H1 (cell line): ENCODE measurements around the gene RAB24.

ENCODE experiments used
- CHD1 ChIP-seq: IDR thresholded peaks from 2 replicates; pipeline ENCODE4 v1.6.1; 2012; ENCODE audit warnings: low read depth, low read length, improper control_type of control experiment
- CTCF ChIP-seq, 3 experiments: IDR thresholded peaks; 1 replicate in 2 of 3; 2 replicates in 1 of 3; pipeline versions ENCODE4 v1.5.1 to v1.6.1; 2011; ENCODE audit warnings: low read length in 3 of 3, mild to moderate bottlenecking in 3 of 3, inconsistent platforms in 2 of 3, low read depth in 1 of 3, moderate library complexity in 1 of 3; ENCODE audit not compliant: insufficient read depth in 1 of 3; ENCODE audit errors: control extremely low read depth in 1 of 3
- HDAC6 ChIP-seq: IDR thresholded peaks from one replicate; pipeline ENCODE4 v1.7.1; 2012; ENCODE audit warnings: low read depth, mild to moderate bottlenecking, inconsistent platforms, low read length, moderate library complexity

DNA sequence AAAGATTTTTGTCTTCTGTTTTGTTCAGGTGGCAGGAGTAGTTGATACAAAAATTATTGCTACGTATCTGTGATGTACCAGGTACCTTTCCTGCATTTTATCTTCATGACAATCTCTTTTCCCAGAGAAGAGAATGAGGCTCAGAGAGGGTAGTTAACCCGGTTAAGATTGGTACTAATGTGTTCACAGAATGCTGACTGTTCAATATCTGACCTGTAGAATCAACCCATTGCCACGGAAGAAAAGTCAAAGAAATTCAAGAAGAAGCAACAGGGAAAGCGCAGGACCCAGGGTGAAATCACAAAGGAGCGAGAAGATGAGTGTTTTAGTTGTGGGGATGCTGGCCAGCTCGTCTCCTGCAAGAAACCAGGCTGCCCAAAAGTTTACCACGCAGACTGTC lies 11.8 kb downstream of the RAB24 start:
- TF ChIP-seq HDAC6 (no peak), CTCF (IDR thresholded peaks at IDR 0.05; ENCODE audit: control extremely low read depth in 1 of 3, insufficient read depth in 1 of 3, low read depth in 1 of 3, low read length in 3 of 3) (no peak), CHD1 (no peak)
